HL-60/S4 treated with retinoic acid at 250 ng/mL for 4 days and 3 days (cell line): ENCODE results near the gene GRM3.

ENCODE experiments used
- in situ Hi-C: fragments of 300-500 bp; cut with MboI; formaldehyde crosslinking; loops from 2 replicates; pipeline ENCODE4 v1.7.0; 2022; ENCODE audit warnings: low sequenced_read_pairs

GRM3 gene

GRCh38 chr7:86689363-86689762 is 45.7 kb downstream of the GRM3 start:
- in situ Hi-C loops, result no loop called here

- in situ Hi-C loops, result no loop called here
Measured at GRCh38 chr7:86692755-86693154, 49.0 kb downstream of the GRM3 start.

- in situ Hi-C loops, result no loop called here
Measured at GRCh38 chr7:86706406-86706805, 62.7 kb downstream of the GRM3 start.

GRCh38 chr7:86708031-86708680 is 64.4 kb downstream of the GRM3 start:
- in situ Hi-C loops, result no loop called here

GRCh38 chr7:86720306-86720705 is 76.6 kb downstream of the GRM3 start:
- in situ Hi-C loops, result no loop called here

- in situ Hi-C loops, result no loop called here
Measured at GRCh38 chr7:86733783-86734182, 90.1 kb downstream of the GRM3 start.

GRCh38 chr7:86745013-86745745 is 101.5 kb downstream of the GRM3 start:
- in situ Hi-C loops, result no loop called here

GRCh38 chr7:86747698-86748097 is 104.0 kb downstream of the GRM3 start:
- in situ Hi-C loops, result no loop called here

GRCh38 chr7:86748201-86748600 is 104.5 kb downstream of the GRM3 start:
- in situ Hi-C loops, result no loop called here

GRCh38 chr7:86748843-86749719 is 105.4 kb downstream of the GRM3 start:
- in situ Hi-C loops, result no loop called here

GRCh38 chr7:86749741-86750665 is 106.3 kb downstream of the GRM3 start:
- in situ Hi-C loops, result no loop called here

- in situ Hi-C loops, result no loop called here
Measured at GRCh38 chr7:86760236-86760635, 116.5 kb downstream of the GRM3 start.

- in situ Hi-C loops, result no loop called here
Measured at GRCh38 chr7:86762129-86762528, 118.4 kb downstream of the GRM3 start.

GRCh38 chr7:86765931-86766330 is 122.2 kb downstream of the GRM3 start:
- in situ Hi-C loops, result no loop called here

- in situ Hi-C loops, result no loop called here
Measured at GRCh38 chr7:86768394-86768793, 124.7 kb downstream of the GRM3 start.

GRCh38 chr7:86768967-86769760 is 125.5 kb downstream of the GRM3 start:
- in situ Hi-C loops, result no loop called here

GRCh38 chr7:86773309-86773708 is 129.6 kb downstream of the GRM3 start:
- in situ Hi-C loops, result no loop called here

- in situ Hi-C loops, result no loop called here
Measured at GRCh38 chr7:86775203-86775602, 131.5 kb downstream of the GRM3 start.

GRCh38 chr7:86776136-86776535 is 132.4 kb downstream of the GRM3 start:
- in situ Hi-C loops, result no loop called here

GRCh38 chr7:86778271-86778670 is 134.6 kb downstream of the GRM3 start:
- in situ Hi-C loops, result no loop called here
